ENCODE measurements around the gene KCNC2. TPM values are rescaled to one million over a fixed set of nuclear protein-coding genes. Genes with fewer than 3 reads are reported as not detected.

The KCNC2 gene
- total and polyA plus RNA-seq, 9 of the 15 experiments (the other 6 are each of a cell fraction or from before 2014, with no cell fraction given) = not detected

GRCh38 chr12:75177997-75178396 lies 31.6 kb downstream of the KCNC2 start (continued):
- TF ChIP-seq, protein P1, sequence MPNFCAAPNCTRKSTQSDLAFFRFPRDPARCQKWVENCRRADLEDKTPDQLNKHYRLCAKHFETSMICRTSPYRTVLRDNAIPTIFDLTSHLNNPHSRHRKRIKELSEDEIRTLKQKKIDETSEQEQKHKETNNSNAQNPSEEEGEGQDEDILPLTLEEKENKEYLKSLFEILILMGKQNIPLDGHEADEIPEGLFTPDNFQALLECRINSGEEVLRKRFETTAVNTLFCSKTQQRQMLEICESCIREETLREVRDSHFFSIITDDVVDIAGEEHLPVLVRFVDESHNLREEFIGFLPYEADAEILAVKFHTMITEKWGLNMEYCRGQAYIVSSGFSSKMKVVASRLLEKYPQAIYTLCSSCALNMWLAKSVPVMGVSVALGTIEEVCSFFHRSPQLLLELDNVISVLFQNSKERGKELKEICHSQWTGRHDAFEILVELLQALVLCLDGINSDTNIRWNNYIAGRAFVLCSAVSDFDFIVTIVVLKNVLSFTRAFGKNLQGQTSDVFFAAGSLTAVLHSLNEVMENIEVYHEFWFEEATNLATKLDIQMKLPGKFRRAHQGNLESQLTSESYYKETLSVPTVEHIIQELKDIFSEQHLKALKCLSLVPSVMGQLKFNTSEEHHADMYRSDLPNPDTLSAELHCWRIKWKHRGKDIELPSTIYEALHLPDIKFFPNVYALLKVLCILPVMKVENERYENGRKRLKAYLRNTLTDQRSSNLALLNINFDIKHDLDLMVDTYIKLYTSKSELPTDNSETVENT (CRISPR knock-in tag; IDR thresholded peaks at IDR 0.05) = no peak
- TF ChIP-seq MTA2 (IDR thresholded peaks at IDR 0.05; ENCODE audit: low read depth) (no peak), SAP30 (IDR thresholded peaks at IDR 0.05; ENCODE audit: borderline replicate concordance, insufficient read depth, low read depth, low read length, poor library complexity, severe bottlenecking) (no peak)
- TF ChIP-seq, protein P2, sequence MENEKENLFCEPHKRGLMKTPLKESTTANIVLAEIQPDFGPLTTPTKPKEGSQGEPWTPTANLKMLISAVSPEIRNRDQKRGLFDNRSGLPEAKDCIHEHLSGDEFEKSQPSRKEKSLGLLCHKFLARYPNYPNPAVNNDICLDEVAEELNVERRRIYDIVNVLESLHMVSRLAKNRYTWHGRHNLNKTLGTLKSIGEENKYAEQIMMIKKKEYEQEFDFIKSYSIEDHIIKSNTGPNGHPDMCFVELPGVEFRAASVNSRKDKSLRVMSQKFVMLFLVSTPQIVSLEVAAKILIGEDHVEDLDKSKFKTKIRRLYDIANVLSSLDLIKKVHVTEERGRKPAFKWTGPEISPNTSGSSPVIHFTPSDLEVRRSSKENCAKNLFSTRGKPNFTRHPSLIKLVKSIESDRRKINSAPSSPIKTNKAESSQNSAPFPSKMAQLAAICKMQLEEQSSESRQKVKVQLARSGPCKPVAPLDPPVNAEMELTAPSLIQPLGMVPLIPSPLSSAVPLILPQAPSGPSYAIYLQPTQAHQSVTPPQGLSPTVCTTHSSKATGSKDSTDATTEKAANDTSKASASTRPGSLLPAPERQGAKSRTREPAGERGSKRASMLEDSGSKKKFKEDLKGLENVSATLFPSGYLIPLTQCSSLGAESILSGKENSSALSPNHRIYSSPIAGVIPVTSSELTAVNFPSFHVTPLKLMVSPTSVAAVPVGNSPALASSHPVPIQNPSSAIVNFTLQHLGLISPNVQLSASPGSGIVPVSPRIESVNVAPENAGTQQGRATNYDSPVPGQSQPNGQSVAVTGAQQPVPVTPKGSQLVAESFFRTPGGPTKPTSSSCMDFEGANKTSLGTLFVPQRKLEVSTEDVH (IDR thresholded peaks at IDR 0.05; ENCODE audit: low read depth, partially characterized antibody) = no peak

DNA sequence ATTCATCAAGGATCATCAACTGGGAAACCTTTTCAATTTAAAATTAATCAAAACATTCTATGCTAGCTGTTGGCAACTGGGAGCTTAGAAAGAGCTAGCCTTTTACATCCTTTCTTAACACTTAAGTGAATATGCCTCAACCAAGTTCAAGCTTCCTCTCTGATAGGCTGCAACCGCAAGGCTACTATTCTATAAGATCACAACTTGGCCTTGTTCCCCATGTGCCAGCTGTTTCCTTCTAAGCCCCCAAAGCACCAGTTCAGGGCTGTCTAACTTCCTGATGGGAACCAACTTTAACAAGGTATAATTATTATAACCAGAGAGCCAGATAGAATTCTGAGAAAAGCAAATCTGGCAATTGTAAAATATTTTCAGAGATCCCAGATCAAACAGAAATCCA lies 37.0 kb downstream of the KCNC2 start:
- ATAC-seq (no peak), FAIRE-seq (no peak), DNase-seq (ENCODE audit: extremely low read depth in 1 of 4, low spot score in 3 of 4) (no peak)
- no peaks in the 10 kb centered on the region for H3K36me3 ChIP-seq (ENCODE audit: control insufficient read depth, insufficient read depth, low read length)
- CTCF ChIA-PET (ENCODE audit: low intra/inter-chr PET ratio) = no interaction called here
- H3K79me2 ChIP-seq (ENCODE audit: control insufficient read depth, insufficient read depth, low read length) = no peaks in the 10 kb centered on the region
- no peak overlapping the region for H3K4me3 ChIP-seq
- H3K9me3 ChIP-seq (replicated peaks; ENCODE audit: control insufficient read depth, insufficient read depth, low read depth, low read length) = no peaks in the 10 kb centered on the region
- 0% methylated on average over 1 of the region's 1 CpG for WGBS (ENCODE audit: insufficient coverage, low coverage, missing lambda C conversion rate)
- H4K20me1 ChIP-seq (replicated peaks; ENCODE audit: control insufficient read depth, insufficient read depth, low read length) = no peaks in the 10 kb centered on the region
- BruUV-seq (replicated peaks) = no TSS peak
- in situ Hi-C loops (cut with MboI) = no loop called here
- TF ChIP-seq, protein P3, sequence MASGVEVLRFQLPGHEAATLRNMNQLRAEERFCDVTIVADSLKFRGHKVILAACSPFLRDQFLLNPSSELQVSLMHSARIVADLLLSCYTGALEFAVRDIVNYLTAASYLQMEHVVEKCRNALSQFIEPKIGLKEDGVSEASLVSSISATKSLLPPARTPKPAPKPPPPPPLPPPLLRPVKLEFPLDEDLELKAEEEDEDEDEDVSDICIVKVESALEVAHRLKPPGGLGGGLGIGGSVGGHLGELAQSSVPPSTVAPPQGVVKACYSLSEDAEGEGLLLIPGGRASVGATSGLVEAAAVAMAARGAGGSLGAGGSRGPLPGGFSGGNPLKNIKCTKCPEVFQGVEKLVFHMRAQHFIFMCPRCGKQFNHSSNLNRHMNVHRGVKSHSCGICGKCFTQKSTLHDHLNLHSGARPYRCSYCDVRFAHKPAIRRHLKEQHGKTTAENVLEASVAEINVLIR (CRISPR knock-in tag; IDR thresholded peaks at IDR 0.05) = no peak
- TF ChIP-seq ZNF3 (CRISPR knock-in tag; IDR thresholded peaks at IDR 0.05) (no peak), ELF4 (CRISPR knock-in tag; IDR thresholded peaks at IDR 0.05) (no peak), ZMIZ1 (IDR thresholded peaks at IDR 0.05; ENCODE audit: low read depth in 2 of 2, low read length in 2 of 2) (no peak), NBN (IDR thresholded peaks at IDR 0.05; ENCODE audit: low read depth) (no peak)
- H3K9me1 ChIP-seq (ENCODE audit: control insufficient read depth, insufficient read depth, low read length) = no peaks in the 10 kb centered on the region
- POLR2A ChIA-PET = no interaction called here
- no peak overlapping the region for H3K9ac ChIP-seq (ENCODE audit: insufficient read depth in 1 of 2, low read depth in 2 of 2, low read length in 2 of 2)
- H3K4me2 ChIP-seq (ENCODE audit: insufficient read depth, low read length) = no peak overlapping the region
- H2AFZ ChIP-seq (ENCODE audit: low read depth, low read length) = no peak overlapping the region
- H3K27me3 ChIP-seq (ENCODE audit: control insufficient read depth in 2 of 2, insufficient read depth in 2 of 2, low read length in 2 of 2) = no peaks in the 10 kb centered on the region
- intact Hi-C loops (cut with micrococcal nuclease) = no loop called here
- no peaks in the 10 kb centered on the region for H3K4me1 ChIP-seq (replicated peaks in 1 of 2; ENCODE audit: control insufficient read depth in 2 of 2, insufficient read depth in 2 of 2, low read length in 2 of 2)
- H3K27ac ChIP-seq (ENCODE audit: extremely low read depth, low read depth, low read length) = no peak overlapping the region
